SKM-1 (cell line): ENCODE results near the gene OAS3.
A peak's percentile ranks its signal among the peaks of the same experiment; 100 is the strongest.
"Not testable (repeated sequence)": the region's sequence is repeated elsewhere in the genome, so short reads cannot be mapped to it uniquely, and the experiment has no call there.

Experiments used
- DNase-seq: peaks from one replicate; lab custom pipeline; 2025; ENCODE audit not compliant: unreplicated experiment; lab: John Stamatoyannopoulos, UW

The OAS3 gene

DNA sequence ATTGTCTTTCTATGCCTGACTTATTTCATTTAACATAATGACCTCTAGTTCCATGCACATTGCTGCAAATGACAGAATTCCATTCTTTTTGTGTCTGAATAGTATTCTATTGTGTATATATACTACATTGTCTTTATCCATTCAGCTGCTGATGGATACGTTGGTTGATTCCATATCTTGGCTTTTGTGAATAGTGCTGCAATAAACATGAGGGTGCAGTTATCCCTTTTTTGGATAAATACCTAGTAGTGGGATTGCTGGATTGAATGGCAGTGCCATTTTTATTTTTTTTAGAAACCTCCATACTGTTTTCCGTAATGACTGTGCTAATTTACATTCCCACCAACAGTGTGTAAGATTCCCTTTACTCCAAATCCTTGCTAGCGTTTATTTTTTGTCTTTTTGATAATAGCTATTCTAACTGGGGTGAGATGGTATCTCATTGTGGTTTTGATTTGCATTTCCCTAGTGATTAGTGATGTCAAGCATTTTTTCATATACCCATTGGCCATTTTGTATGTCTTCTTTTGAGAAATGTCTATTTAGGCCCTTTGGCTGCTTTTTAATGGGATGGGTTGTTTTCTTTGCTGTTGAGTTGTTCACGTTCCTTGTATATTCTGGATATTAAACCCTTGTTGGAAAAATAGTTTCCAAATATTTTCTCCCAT, 42.4 kb downstream of the OAS3 start:
- DNase-seq = no peak

- DNase-seq = no peak
Measured at GRCh38 chr12:112985642-112986290, 47.5 kb downstream of the OAS3 start.

DNA sequence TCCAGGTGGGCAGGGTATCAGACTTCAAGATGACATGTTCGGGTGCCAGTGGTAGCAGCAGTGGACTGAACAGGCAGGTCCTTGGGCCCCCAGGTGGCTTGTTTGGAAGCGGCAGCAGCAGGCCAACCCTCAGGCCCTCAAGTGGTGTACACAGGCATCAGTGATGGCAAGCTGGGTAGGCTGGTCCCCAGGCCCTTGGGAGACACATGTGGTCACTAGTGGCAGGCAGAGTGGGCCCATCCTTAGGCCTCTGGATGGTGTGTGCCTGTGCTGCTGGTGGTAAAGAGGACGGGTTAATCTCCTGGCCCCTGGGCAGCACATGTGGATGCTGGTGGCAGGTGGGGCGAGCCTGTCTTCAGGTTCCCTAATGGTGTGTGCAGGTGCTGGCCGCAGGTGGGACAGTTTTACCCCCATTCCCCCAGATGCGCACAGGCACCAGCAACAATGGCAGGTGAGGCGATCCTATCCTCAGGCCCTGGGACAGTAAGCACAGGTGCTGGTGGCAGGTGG, 48.1 kb downstream of the OAS3 start:
- no peak for DNase-seq

DNA sequence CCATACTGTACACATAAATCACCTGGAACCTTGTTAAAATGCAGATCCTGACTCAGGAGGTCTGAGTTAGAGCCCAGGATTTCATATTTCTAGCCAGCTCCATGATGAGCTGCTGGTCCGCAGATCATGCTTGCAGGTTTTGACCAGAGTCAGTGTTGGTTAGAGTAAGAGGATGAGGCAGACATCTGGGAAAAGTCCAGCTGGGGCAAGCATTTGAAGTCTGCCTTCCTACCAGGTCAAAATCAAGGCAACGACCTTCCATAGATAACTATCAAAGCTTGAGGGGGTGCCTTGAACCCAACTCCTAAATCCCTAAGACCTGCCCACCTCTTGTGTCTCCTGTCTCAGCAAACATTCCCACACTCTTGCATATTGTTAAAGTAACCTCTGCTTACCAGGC, 49.3 kb downstream of the OAS3 start:
- DNase-seq = no peak

- DNase-seq = no peak
Measured at GRCh38 chr12:112988224-112988623, 50.0 kb downstream of the OAS3 start.

DNA sequence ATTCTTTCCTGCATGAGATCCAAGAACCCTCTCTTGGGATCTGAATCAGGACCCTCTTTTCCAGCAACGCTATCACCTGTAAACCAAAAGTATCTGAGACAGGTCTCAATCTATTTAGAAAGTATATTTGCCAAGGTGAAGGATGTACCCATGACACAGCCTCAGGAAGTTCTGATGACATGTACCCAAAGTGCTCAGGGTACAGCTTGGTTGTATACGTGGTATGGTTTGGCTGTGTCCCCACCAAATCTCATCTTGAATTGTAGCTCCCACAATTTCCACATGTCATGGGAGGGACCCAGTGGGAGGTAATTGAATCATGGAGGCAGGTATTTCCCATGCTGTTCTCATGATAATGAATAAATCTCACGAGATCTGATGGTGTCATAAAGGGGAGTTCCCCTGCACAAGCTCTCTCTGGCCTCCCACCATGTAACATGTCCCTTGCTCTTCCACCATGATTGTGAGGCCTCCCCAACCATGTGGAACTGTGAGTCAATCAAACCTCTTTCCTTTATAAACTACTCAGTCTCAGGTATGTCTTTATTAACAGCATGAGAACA, 50.6 kb downstream of the OAS3 start:
- not testable (repeated sequence) for DNase-seq

- DNase-seq = no peak
Measured at GRCh38 chr12:112989806-112990205, 51.5 kb downstream of the OAS3 start.

DNA sequence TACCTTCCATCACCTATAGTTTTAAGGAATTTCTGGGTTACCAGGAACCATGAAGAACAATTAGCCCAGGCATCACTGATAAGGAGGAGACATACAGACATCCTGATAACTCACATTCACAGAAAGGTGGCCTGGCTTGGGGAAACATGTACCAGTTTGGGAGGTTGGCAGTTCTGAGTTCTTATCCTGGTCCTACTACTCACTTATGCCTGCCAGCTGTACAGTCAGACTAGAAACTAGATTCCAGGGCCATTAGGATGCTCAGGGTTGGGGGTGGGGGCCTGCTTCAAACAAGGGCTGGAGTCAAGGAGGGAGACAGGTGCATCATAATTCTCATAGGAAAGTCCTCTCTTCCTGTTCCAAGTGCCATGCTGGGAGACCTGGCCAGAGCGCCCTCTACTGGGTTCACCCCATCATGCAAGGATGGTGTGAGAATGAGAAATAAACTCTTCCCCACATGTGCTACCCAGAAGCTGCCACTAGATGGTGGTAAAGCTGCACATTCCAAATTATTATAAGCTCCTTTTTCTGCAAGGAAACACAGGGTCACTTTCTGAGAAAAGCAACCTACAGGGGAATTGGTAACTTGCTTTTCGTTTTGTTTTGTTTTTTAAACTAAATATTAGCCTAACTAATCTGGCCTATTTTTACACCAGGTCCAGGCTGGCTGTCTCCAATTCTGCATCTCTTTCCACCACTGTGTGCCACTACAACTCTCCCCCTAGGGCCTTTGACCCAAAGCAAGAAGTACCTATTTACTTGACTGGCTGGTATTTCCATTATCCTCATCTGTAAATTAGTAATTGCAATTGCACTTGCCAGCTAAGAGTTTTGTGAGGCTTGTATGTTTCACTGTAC, 54.5 kb downstream of the OAS3 start:
- peak; percentile 12 for DNase-seq

- DNase-seq = no peak
Measured at GRCh38 chr12:112995008-112995407, 56.7 kb downstream of the OAS3 start.

GRCh38 chr12:112996501-112996900, 58.2 kb downstream of the OAS3 start:
- DNase-seq = no peak

GRCh38 chr12:112997506-112997905, 59.2 kb downstream of the OAS3 start:
- no peak for DNase-seq

- no peak for DNase-seq
Measured at GRCh38 chr12:112998987-112999767, 60.9 kb downstream of the OAS3 start.

- DNase-seq = no peak
Measured at GRCh38 chr12:113000433-113000832, 62.2 kb downstream of the OAS3 start.

- DNase-seq = no peak
Measured at GRCh38 chr12:113002155-113002554, 63.9 kb downstream of the OAS3 start.

DNA sequence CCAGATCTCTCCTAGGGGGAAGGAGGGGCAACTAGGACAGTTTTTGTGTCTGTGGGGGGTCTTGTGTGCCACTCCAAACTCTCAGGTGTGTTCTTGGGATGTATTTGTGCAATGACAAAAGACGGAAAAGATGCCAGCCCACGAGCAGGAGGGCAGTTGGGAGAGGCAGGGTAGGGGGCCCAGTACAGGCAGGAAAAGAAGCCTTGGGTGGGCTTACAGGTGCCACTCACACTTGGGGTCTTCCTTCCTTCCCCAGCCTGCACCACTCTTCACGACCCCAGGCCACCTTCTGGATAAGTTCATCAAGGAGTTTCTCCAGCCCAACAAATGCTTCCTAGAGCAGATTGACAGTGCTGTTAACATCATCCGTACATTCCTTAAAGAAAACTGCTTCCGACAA, 64.4 kb downstream of the OAS3 start:
- no peak for DNase-seq

DNA sequence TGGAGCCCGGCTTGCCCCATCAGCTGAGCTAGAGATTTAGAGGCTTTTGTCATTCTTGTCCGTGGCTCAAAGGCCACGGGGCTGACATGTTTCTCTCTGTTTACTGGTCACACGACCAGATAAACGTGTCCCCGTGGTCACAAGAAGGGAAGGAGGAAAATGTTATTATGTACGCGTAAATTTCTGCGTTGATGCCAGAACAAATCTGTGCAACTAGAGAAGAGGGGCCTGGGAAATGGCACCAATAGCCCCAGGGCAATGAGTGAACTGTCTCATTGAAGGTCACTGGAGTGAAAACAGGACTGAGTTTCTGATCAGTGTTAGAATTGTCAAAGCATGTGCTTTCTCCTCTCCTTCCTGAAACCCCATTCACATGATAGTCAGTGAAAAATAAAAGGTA, 65.4 kb downstream of the OAS3 start:
- no peak for DNase-seq

GRCh38 chr12:113005762-113006161, 67.5 kb downstream of the OAS3 start:
- DNase-seq = no peak

- no peak for DNase-seq
Measured at GRCh38 chr12:113006206-113006605, 67.9 kb downstream of the OAS3 start.

- no peak for DNase-seq
Measured at GRCh38 chr12:113006641-113007040, 68.4 kb downstream of the OAS3 start.

- DNase-seq = no peak
Measured at GRCh38 chr12:113007166-113007565, 68.9 kb downstream of the OAS3 start.

- no peak for DNase-seq
Measured at GRCh38 chr12:113010701-113011100, 72.4 kb downstream of the OAS3 start.
